ENCODE data around the gene GEN1.

GEN1 gene

DNA sequence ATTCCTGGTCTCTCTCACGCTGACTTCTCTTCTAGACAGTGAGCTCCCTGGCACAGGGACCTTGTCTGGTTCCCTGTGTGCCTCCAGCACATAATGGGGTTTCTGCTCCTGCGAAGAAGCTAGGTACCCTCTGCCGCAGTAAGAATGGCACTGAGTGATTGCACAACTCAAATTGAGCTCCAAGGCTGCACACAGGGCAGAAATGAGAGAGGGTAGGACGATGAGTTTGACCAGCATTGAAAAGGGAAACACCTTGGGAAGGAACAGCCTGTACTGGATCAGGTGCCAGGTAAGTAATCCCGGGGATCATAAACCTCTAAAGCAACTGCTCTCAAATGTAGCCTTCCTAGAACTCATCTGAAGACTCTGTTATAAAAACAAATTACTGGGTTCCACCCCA, 41.4 kb downstream of the GEN1 start:
- DNase-seq (ENCODE audit: low spot score): no peak

DNA sequence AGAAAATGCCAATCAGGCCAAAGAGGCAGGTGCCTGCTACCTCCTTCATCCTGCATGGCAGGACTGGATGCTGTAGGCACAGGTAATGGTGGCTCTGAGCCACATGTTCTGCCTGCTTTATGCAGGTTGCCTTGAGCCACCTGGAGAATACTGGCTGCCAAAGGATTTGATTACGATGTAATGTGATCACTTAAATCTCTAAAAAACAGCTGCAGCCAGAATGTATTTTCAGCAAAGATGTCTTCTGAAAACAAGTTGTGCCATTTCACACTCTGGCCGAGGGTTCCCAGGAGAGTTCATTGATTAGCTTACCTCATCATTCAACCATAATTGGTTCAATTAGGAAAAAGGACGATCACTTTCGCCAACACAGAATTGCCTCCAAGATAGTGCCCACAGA, 44.4 kb downstream of the GEN1 start:
- DNase-seq (ENCODE audit: low spot score): no peak

DNA sequence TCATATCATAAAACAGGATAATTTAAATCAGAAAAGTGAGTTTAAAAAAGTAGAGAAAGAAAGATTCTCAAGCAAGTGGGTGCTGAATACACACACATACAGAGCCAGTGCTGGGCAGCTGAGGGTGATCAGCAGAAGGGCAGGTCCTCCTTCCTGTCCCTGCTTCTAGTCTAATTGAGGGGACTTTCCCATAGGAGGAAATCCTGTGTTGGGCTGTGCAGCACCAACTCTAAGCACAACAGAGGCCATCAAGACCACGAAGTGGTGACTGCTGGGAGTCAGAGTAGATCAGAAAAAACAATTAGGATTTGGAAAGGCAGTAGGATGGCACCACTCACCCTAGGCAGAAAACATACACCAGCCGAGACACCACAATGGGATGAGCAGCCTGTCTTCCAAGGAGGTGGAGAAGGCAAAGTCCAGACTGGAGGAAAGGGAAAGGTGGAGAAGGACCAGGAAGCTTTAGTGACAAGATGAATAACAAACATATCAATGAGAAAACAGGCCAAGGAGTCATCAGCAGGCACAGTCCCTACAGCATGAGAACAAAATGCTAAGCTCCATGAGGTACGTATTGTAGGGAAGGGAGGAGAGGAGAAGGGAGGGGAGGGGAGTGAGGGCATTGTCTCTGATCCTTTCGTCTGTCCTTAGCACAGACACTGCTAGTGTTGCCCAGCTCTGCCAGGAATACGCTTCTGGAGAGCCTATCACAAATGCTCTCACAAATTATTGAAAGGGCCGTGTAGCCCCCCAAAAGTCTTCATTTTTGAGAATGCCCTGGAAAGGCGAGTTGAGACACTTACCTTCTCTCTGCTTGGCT, 45.6 kb downstream of the GEN1 start:
- DNase-seq (ENCODE audit: low spot score): no peak

DNA sequence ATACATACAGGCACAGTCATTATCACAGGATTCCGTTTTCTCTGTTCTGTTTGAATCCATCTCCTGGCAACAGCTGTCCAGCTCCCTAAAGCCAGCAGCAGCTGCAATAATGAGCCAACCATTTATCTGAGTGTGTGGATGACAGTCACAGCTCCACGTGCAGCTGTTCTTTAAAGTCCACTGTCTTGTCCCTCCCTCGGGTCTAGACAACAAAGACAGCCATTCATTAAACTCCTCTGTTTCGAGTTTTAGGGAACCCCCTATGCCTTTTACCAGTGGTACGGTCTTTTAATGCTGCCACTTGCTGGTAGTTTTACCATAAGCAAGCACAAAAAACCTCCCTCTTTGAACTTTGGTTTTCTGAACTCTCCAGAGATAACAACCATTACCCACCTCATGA, 46.3 kb downstream of the GEN1 start:
- DNase-seq (ENCODE audit: low spot score): no peak

DNA sequence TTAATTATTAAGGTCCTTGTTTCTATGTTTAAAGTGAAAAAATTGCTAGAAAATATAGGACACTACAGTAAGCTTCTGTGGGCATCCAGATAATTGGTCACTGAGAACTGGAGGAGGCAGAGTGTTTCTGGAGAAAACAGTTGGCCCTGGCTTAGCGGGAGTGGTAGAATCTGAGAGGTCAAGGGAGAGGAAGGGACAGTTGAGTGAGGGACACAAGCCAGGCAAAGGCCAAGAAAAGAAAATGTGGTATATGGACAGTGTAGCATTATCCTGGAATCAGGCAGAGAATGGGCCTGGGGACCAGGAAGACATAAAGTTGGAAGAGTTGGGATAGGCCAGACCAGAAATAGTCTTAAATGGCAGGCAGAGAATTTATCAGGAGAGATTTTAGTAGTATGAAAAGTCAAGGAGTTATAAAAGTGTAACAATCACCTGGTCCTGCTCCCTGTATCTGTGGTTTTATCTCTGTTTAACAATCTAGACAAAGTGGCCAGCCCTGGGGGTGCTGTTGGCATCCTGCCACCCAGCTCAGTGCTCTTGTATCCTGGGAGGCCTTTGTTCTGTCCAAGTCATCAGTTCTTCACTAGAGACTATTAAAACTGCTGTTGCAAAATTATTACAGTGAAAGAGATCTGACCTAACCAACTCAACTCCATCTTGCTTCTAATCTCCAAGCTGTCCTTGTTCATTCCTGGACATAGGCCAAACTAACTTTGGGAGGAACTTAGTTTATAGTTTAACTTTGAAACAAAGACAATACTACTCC, 46.9 kb downstream of the GEN1 start:
- no peak for DNase-seq (ENCODE audit: low spot score)

DNA sequence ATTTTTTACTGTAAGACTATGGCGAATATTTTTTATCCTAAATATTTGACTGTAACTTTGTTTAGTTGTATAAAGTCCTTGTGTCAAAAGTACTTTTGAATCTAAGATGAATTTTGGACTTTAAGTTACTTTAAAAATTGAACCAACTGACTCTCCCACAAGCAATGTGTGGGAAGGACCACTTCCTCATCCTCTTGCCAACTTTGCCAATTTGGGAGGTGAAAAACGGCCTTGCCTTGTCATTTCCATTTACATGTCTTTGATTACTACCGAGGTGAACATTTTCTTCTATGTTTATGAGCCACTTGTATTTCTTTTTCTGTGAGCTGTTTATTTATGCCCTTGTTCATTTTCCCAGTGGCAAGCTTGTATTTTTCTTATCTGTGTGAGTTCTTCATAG, 49.6 kb downstream of the GEN1 start:
- no peak for DNase-seq (ENCODE audit: low spot score)

DNA sequence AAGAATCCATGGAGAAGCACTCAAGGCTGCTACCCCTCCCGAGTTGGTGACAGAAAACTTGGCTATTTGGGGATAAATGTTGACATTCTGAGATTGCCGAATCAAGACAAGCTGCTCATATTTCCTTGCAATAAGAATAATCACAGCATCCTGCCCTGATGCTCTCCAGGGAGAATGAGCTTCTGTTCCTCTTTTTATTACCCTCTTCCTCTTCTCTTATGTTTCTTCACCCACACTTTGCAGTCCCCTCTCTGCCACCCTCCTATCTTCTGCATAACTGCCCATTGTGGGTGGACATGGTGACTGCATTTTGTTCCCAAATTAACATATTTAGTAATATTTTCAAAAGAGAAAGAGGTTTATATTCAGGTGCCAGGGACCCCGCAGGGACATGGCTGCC, 50.4 kb downstream of the GEN1 start:
- no peak for DNase-seq (ENCODE audit: low spot score)

DNA sequence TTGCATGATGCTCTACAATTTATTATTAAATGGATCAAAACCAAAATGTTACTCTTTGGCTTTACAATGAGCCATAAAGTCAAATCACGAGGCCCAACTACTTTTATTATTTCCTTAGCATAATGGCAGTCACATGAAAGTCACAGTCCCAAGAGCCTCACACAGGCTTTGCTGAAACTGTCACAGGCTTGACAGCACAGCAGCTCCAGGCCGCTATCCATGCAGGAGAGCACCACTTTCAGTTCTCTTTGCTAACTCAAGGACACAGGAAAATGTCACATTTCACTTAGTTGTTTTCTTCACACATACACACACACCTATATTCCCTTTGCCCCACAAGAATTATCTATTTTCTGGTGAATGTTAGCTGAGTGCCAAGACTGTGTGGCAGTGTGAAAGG, 51.2 kb downstream of the GEN1 start:
- DNase-seq (ENCODE audit: low spot score): no peak

DNA sequence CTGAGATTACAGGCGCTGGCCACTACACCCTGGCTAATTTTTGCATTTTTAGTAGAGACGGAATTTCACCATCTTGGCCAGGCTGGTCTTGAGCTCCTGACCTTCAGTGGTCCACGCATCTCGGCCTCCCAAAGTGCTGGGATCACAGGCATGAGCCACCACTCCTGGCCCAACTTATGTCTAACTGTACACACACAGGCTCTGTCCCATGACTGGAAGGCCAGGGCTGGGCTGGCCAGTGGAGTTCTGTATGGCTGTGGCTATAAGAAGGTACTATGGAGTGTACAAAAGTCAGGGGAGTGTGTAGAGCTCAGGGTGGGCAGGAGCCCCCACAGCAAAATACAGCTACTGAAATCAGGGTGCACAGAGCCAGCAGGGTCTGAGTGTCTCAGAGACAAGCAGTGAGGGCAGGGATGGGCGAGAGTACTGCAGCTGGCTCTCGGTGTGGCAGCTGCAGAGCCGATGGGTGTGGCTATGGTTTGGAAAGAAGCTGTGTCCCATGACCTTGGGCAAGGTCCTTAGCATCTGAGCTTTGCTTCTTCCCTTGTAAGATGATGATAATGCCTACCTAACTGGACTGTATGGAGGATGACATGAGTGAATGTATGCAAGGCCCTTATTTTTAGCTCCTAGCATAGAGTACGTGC, 51.9 kb downstream of the GEN1 start:
- DNase-seq (ENCODE audit: low spot score): no peak

DNA sequence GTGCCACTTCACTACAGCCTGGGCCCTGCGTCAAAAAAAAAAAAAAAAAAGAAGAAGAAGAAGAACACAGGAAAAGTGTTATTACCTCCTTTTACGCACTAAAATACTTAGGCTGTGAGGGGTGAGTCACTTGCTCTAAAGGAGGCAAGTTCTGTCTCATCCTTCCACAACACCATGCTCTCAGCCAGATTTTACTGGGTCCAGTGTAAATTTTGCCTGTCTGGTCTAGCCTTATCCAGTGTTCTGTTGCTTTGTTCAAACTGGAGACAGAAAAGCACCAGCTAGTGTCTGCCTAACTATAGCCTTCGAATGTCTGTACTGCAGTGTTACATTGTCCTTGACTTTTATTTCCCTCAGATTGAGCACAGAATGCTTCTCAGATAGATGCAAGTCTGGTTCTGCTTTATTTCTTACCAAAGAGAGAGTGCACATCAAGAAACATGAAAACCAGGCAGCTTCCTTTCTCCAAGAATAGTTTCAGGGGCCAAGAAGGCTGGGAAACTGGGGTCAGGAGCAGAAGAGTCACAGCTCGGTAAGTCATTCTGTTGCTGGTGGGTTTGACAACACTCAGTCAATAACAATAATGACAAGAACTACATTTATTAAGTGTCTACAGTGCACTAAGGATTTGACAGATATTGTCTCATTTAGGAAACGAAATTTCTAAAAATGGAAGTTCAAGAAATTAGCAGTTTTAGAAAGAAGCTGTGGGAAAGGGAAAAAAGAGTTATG, 59.2 kb downstream of the GEN1 start:
- no peak for DNase-seq (ENCODE audit: low spot score)

DNA sequence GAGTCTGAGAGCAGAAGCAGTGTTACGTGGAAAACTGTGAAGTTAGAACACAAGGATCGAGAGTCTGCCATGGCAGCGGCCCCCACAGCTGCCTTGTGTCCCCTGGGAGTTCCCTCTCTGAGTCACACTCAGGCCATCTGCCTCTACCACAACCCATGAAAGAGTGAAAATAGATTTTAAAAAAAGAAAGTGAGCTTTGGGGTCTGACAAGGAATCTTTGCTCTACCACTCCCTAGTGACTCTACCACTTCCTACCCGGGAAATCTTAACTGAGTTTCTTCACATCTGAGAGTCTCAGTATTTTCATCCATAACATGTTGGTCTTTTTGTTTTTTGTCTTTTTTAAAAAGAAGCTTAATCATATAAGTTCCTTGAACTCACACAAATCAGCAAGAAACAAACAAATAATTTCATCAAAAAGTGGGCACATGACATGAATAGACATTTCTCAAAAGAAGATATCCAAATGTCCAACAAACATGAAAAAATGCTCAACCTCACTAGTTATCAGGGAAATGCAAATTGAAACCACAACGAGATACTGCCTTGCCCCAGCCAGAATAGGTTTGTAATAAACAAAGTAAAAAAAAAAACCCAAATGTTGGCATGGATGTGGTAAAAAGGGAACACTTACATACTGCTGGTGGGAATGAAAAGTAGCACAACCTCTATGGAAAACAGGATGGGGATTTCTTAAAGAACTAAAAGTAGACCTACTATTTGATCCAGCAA, 60.0 kb downstream of the GEN1 start:
- no peak for DNase-seq (ENCODE audit: low spot score)

DNA sequence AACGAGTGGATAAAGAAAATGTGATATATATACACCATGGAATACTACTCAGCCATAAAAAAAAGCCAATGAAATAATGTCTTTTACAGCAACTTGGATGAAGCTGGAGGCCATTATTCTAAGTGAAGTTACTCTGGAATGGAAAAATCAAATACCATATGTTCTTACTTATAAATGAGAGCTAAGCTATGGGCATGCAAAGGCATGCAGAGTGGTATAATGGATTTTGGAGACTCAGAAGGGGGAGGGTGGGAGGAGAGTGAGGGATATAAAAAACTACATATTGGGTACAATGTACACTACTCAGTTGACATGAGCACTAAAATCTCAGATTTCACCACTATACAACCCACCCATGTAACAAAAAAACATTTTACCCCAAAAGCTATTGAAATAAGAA, 60.7 kb downstream of the GEN1 start:
- DNase-seq (ENCODE audit: low spot score): no peak

DNA sequence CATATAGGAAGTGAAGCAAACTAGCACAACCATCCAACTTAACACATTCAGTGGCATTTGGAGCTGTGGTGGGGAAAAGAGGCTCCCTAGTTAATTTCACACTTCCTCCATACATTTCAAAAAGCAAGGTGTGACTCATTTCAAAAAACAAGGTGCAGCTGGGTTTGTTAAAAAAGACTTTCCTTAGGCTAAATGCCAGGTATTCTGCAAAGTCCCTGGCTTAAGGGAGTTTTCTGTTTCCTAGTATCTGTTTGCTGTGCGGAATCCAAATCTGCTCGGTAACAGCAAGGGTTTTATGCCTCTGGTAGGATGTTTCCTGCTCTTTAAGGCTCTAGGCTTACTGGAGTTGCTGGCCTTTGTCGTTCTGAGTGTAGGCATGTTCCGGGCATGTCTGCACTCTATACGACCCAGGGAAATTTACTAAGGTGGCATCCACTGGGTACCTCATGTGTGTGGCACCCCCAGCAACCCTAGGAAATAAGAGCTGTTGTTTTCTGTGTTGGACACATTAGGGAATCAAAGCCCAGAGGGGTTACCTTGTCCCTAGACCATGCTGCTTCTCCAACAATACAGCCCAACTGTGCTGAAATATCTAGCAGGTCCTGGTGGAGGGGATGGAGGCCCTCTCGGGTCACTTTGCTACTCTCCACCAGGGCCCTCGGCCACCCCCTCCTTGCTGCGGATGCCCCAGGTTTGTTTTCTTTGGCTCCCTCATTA, 61.7 kb downstream of the GEN1 start:
- DNase-seq (ENCODE audit: low spot score): no peak

DNA sequence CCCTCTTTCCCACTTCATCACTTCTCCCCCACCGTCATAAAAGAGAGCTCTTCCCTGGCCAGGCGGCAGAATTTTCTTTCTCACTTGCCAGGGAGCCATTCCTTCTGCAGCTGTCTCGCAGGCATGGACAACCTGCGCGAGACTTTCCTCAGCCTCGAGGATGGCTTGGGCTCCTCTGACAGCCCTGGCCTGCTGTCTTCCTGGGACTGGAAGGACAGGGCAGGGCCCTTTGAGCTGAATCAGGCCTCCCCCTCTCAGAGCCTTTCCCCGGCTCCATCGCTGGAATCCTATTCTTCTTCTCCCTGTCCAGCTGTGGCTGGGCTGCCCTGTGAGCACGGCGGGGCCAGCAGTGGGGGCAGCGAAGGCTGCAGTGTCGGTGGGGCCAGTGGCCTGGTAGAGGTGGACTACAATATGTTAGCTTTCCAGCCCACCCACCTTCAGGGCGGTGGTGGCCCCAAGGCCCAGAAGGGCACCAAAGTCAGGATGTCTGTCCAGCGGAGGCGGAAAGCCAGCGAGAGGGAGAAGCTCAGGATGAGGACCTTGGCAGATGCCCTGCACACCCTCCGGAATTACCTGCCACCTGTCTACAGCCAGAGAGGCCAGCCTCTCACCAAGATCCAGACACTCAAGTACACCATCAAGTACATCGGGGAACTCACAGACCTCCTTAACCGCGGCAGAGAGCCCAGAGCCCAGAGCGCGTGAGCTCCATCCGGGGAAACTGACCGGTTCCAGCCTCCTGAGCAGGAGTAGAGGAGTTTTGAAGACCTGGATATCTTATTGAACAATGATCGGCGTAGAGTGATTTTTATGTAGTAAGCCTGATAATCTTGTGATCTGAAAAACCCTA, 62.7 kb downstream of the GEN1 start, which contains the start of gene MSGN1:
Gene MSGN1 (plus strand): TSS at position 65 of the 850 bp plus-strand sequence. CDS start 59 bp downstream, at position 124.
- DNase-seq (ENCODE audit: low spot score): no peak

DNA sequence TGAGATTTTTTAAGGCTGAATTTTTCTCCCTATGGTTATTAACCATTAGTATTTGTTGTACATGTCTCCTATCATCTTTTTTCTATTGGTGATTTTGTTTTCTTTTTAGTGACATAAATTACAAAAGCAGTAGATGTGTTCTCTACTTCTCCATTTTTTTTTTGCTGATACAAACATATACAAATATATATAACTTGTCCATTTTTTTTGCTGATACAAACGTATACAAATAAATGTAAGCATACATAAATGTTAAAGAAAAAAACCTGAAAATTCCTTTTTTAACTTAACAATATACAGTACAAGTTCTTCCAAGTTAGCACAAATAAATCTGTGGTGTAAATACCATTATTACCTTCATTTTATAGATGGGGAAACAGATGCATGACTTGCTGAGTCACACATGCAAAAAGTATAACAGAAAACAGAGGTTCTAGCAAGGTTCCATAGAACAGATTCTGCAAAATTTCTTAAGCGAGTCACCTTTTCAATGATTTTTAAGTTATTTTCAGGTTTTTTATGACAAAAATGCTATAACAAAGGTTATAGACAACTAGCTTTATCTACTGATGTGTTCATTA, 64.4 kb downstream of the GEN1 start:
- no peak for DNase-seq (ENCODE audit: low spot score)

DNA sequence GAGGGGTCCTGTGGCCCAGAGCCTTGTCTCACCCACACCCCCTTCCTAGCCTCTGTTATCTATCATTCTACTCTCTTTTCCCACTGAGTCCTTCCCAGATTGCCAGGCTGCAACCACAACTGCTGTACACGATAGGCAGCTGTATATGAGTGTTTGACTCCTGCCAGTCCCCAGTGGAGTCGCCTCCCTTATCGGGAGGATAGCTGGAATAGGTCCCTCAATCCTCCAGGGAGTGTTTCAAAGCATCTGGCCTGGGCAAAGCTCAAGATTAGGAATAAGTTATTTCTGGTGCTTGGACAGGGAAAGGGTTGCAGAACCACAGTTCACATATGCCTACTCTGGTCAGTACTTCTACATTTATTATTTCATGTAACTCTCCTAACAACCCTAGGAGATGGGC, 67.1 kb downstream of the GEN1 start:
- DNase-seq (ENCODE audit: low spot score): no peak

DNA sequence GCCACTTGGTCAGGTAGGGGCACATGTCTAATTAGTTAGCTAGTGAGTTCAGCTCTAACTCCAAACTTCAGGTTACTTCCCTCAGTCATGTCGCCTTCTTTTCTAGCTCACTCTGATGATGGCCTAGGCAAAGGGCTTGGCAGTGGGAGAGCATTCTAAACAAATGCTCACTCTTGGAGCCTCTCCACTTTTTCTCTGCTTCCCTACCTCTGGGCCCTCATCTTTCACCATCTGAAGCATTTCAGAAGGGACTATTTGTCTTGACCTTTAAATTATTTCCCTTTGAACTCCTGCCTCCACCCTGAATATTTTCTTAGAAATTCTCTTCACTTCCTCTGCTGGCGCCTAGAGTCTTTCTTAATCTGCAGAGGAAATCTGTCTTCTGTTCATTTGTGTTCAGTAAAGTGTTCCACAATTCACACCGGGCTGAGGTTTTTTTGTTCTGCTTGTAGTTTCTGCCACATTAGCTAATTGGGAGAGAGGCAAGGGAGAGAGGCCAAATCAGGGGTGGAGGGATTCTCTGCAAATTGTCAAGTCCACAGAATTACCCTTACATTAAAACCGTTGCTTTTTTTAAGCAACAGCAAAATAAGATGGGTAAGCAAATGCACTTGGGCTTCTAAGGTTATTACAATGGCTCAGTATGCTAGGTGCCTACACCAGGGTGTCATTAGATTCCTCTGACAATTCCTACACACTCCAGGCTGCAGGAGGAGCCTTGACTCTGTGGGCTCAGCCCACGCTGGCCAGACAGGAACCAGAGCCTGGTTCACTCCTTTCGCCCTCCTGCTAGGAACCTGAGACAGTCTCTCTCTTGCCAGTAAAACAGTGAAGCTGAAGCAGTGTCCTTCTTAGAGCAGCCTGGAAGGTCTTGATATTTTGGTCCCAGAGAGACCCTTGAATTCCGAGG, 67.9 kb downstream of the GEN1 start:
- no peak for DNase-seq (ENCODE audit: low spot score)

DNA sequence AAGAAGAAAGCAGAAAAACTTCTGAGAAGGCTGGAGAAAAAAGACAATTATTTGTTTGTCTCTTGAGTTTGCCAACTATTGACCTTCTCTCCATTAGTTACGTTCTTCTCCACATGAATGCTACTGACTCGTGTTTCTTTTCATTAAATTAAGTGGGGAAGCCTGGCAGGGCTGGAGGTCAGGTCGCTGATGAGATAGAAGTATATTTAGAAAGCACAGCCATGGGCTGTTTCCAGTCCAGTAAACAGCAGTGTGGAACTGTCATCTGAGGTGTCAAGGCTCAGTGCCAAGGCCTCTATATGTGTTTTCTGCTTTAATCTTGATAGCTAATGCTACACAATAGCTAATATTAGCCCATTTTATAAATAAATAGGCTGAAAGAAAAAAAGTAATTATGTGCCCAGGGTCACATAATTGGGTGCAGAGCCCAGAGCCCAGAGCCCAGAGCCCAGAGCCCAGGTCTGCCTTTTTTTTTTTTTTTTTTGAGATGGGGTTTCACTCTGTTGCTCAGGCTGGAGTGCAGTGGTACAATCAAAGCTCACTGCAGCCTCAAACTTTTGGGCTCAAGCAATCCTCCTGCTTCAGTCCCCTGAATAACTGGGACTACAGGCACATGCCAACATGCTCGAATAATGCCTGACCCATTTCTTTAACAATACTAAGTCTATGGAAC, 68.6 kb downstream of the GEN1 start:
- DNase-seq (ENCODE audit: low spot score): no peak
